SH-SY5Y (cell line): ENCODE measurements around the gene PDGFD.

Source experiments
- GATA2 ChIP-seq: IDR thresholded peaks from 2 replicates; pipeline ENCODE4 v1.6.1; 2011; ENCODE audit warnings: mild to moderate bottlenecking, low read depth, low read length
- GATA3 ChIP-seq: IDR thresholded peaks from 2 replicates; pipeline ENCODE4 v1.6.1; 2011; ENCODE audit warnings: low read depth, mild to moderate bottlenecking, low read length, moderate library complexity

DNA sequence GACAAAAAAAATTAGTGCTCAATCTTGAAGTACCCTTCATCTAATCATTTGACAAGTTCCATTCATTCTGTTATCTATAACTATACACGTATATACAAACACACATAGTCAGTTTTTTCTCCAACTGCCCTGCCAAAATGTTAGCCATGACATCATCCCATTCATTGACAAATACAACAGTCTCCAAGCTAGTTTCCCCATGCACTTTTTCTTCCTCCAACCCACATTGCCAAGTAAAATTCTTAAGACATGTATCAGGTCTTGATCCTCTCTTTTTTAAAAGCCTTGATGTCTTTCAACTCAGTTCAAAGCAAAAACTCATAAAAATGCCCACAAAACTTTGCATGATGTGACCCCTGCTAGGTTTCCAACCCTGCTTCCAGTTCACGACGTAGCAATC lies 69.4 kb downstream of the PDGFD start:
- no peak for TF ChIP-seq GATA2
- no peak for TF ChIP-seq GATA3
